ENCODE measurements around the gene IL17B. TPM values are rescaled to one million over a fixed set of nuclear protein-coding genes. Genes with fewer than 3 reads are reported as not detected.

Gene IL17B
- total RNA-seq (2021) = not detected in 2 replicates
- long read RNA-seq, partial matches to known transcripts = 0 of 1 reads
- long read RNA-seq, other reads (novel, unspliced or antisense) = 0 of 1 reads

- H3K79me2 ChIP-seq (ENCODE audit: insufficient read depth, low read length) = no peaks in the 10 kb centered on the region
- H3T11ph ChIP-seq (ENCODE audit: low read length) = no peak within 1 kb of the TSS
- H3K23me2 ChIP-seq (ENCODE audit: insufficient read length, low read depth, low read length, poor library complexity, severe bottlenecking) = no peaks in the 10 kb centered on the region
- no peak within 1 kb of the TSS; a peak in 1 of 5 replicates for H3K4me3 Mint-ChIP-seq
- no peak within 1 kb of the TSS for H3K9ac ChIP-seq (ENCODE audit: extremely low read depth, insufficient read length, low read length)
- H3K9me3 ChIP-seq (ENCODE audit: control insufficient read depth, low read depth, low read length) = no peaks in the 10 kb centered on the region
- no peak within 1 kb of the TSS for H3K4me2 ChIP-seq (ENCODE audit: insufficient read depth, insufficient read length, low read length)
- H3K4me1 ChIP-seq (ENCODE audit: insufficient read depth, low read length) = no peaks in the 10 kb centered on the region
- no peak within 1 kb of the TSS for H4K91ac ChIP-seq (ENCODE audit: insufficient read length, low read depth, low read length)
- H3K27ac Mint-ChIP-seq = peak within 1 kb of the TSS in 2 of 3 experiments; percentile 6 to 57; a peak in 3 of 7 replicates
- no peaks in the 10 kb centered on the region; a peak in 1 of 5 replicates for H3K9me3 Mint-ChIP-seq
- H3K4ac ChIP-seq (ENCODE audit: low read depth, low read length) = no peak within 1 kb of the TSS
- WGBS (ENCODE audit: extremely low coverage, insufficient read length, low lambda C conversion rate) = no CpG with 5 or more reads among the region's 22 CpGs
- no peak within 1 kb of the TSS for H4K5ac ChIP-seq (ENCODE audit: insufficient read length, low read depth, low read length)
- no peaks in the 10 kb centered on the region for H3K36me3 Mint-ChIP-seq (ENCODE audit: insufficient read depth in 1 of 3, low read depth in 3 of 3)
- DNase-seq = no peak
- H3K79me1 ChIP-seq (ENCODE audit: insufficient read depth, low read depth, low read length, poor library complexity, severe bottlenecking) = no peaks in the 10 kb centered on the region
- H3K18ac ChIP-seq (ENCODE audit: insufficient read length, low read depth, low read length) = no peak within 1 kb of the TSS
- H2BK12ac ChIP-seq (ENCODE audit: insufficient read length, low read depth, low read length) = no peak within 1 kb of the TSS
- H4K8ac ChIP-seq (replicated peaks; ENCODE audit: insufficient read length, low read depth, low read length) = no peak within 1 kb of the TSS
- no peak within 1 kb of the TSS for H3K56ac ChIP-seq (ENCODE audit: insufficient read length, low read depth, low read length)
- no peaks in the 10 kb centered on the region; the same call in 1 of the 2 replicates for H3K27me3 ChIP-seq (ENCODE audit: insufficient read depth, low read length)
- TF ChIP-seq CTCF (conservative IDR thresholded peaks at IDR 0.05) = no peak
- H3K14ac ChIP-seq (ENCODE audit: insufficient read depth, low read length) = no peak within 1 kb of the TSS
- H2BK5ac ChIP-seq (ENCODE audit: insufficient read length, low read length) = no peak within 1 kb of the TSS
- no peaks in the 10 kb centered on the region for H3K27me3 Mint-ChIP-seq (ENCODE audit: low read depth)
- H2BK120ac ChIP-seq (ENCODE audit: low read depth, low read length, poor library complexity, severe bottlenecking) = no peak within 1 kb of the TSS
- no peak within 1 kb of the TSS for H2AFZ ChIP-seq (ENCODE audit: low read length)
- no peaks in the 10 kb centered on the region for H4K20me1 ChIP-seq (ENCODE audit: control insufficient read depth, insufficient read depth, insufficient read length)
- H2BK15ac ChIP-seq (ENCODE audit: low read depth, low read length) = no peak within 1 kb of the TSS
- no peak within 1 kb of the TSS for H2AK5ac ChIP-seq (ENCODE audit: insufficient read length, low read length)
- no peak within 1 kb of the TSS for H3K23ac ChIP-seq (ENCODE audit: insufficient read length, low read depth, low read length)
- H3K4me1 Mint-ChIP-seq = peaks cover 19 to 25% of the 10 kb centered on the region in 2 experiments
- H2BK20ac ChIP-seq (ENCODE audit: low read depth, low read length, poor library complexity, severe bottlenecking) = no peak within 1 kb of the TSS
- H3K27ac ChIP-seq (ENCODE audit: insufficient read length, low read depth, low read length) = no peak within 1 kb of the TSS
These were observed at the start of gene IL17B for GRCh38 chr5:149379177-149379761. Gene IL17B, minus strand, starts transcription at chr5:149379292. Its CDS starts 67 bp downstream, at chr5:149379225.

Measured in H9 (cell line).